Spleen (tissue), 11 donors: ENCODE measurements around the gene MBNL1. TPM values are rescaled to one million over a fixed set of nuclear protein-coding genes. Genes with fewer than 3 reads are reported as not detected.

ENCODE experiments used
- DNase-seq: peaks from one replicate; pipeline ENCODE4 v3.0.0-alpha.2; 2020
- H3K27ac ChIP-seq, 8 donors: fragments of 200-600 bp; sonication (generic) in 7 of 8; 1 replicate in 4 of 8; 2 replicates in 4 of 8; pipeline versions ENCODE4 v1.5.0 to v1.8.0; 2016 to 2021; ENCODE audit warnings: inconsistent platforms in 4 of 8, mild to moderate bottlenecking in 4 of 8, moderate library complexity in 1 of 8
- H3K27me3 ChIP-seq, 7 donors: fragments of 200-600 bp; sonication (generic) in 6 of 7; replicated peaks in 1 of 7; 1 replicate in 4 of 7; 2 replicates in 3 of 7; pipeline versions ENCODE4 v1.5.0 to v1.8.0; 2016 to 2021; ENCODE audit warnings: inconsistent platforms in 3 of 7, mild to moderate bottlenecking in 1 of 7
- H3K36me3 ChIP-seq, 6 donors: fragments of 200-600 bp; sonication (generic) in 5 of 6; 1 replicate in 4 of 6; 2 replicates in 2 of 6; pipeline versions ENCODE4 v1.5.0 to v1.8.0; 2016 to 2021; ENCODE audit warnings: inconsistent platforms in 2 of 6
- H3K4me1 ChIP-seq, 6 donors: fragments of 200-600 bp; sonication (generic) in 5 of 6; 1 replicate in 3 of 6; 2 replicates in 3 of 6; pipeline versions ENCODE4 v1.5.0 to v1.8.0; 2016 to 2021; ENCODE audit warnings: inconsistent platforms in 3 of 6
- H3K4me3 ChIP-seq, 8 donors: fragments of 200-600 bp; sonication (generic) in 7 of 8; 1 replicate in 4 of 8; 2 replicates in 4 of 8; pipeline versions ENCODE4 v1.5.0 to v1.8.0; 2016 to 2021; ENCODE audit warnings: inconsistent platforms in 4 of 8, mild to moderate bottlenecking in 4 of 8, moderate library complexity in 2 of 8
- H3K9me3 ChIP-seq, 8 donors: fragments of 200-600 bp; sonication (generic) in 7 of 8; 1 replicate in 4 of 8; 2 replicates in 4 of 8; pipeline versions ENCODE4 v1.5.0 to v1.8.0; 2016 to 2021; ENCODE audit warnings: inconsistent platforms in 4 of 8
- CTCF ChIP-seq, 11 experiments: fragments of 200-600 bp in 7 of 11; fragments of 450-650 bp in 4 of 11; sonication (generic) in 4 of 11; IDR thresholded peaks in 8 of 11; conservative IDR thresholded peaks in 3 of 11; 1 replicate in 7 of 11; 2 replicates in 4 of 11; pipeline versions ENCODE4 v1.4.0 to v1.8.0; 2016 to 2021; ENCODE audit warnings: antibody characterized with exemption in 11 of 11, inconsistent platforms in 4 of 11, mild to moderate bottlenecking in 1 of 11
- POLR2A ChIP-seq, 3 donors: fragments of 450-650 bp; IDR thresholded peaks; one replicate each; pipeline ENCODE4 v1.5.1; 2017; ENCODE audit warnings: antibody characterized with exemption in 3 of 3, mild to moderate bottlenecking in 1 of 3
- POLR2AphosphoS5 ChIP-seq, 3 donors: sonication (generic); formaldehyde crosslinking; IDR thresholded peaks; one replicate each; pipeline ENCODE4 v1.5.1; 2017; ENCODE audit warnings: antibody characterized with exemption in 3 of 3
- WGBS, 5 donors: extraction: QIAGEN DNeasy Blood & Tissue Kit in 3 of 5; methylation state at CpG; one replicate each; pipeline versions ENCODE4 v1.1.5 to v1.1.7; 2013 to 2018; 5-methylcytosine and 5-hydroxymethylcytosine counted together
- intact Hi-C: fragments of 100-400 bp; cut with DNase I; formaldehyde crosslinking; loops from one replicate; pipeline ENCODE4 v1.15.0; 2023; ENCODE audit warnings: low total_unique reads
- polyA plus RNA-seq, 3 donors: library from polyadenylated mRNA; stranded (reverse); fragments of 200-250 nt; gene quantifications; one replicate each; pipeline ENCODE4 v1.2.1, GENCODE V29; 2013
- total RNA-seq, 7 donors: library from RNA; depleted of rRNA in 3 of 7; stranded (reverse); fragments of >200 nt in 3 of 7; fragmentation: NEBNext Ultra II Directional in 4 of 7; extraction: Animal tissue kit (Norgen Biotek cat#: 25700) in 4 of 7; gene quantifications; one replicate each; pipeline versions ENCODE4 v1.1.0 to v1.2.1, GENCODE V29; 2016 to 2021
- donor health status: healthy with polysubstance abuse.
- donor health status: DM: no; HTN: no; CAD: no; lungs with moderate emphysema.
- donor health status: DM: no; HTN: no; CAD: no.
- donor health status: Bipolar disorder and iron deficiency.
- donor health status: healthy.
- donor health status: DM: no; HTN: no; CAD: no.
- donor health status: DM: yes; HTN: yes; CAD: no.

MBNL1 gene
- total and polyA plus RNA-seq, 10 donors, result 64.7 to 491 (median 296) TPM

DNA sequence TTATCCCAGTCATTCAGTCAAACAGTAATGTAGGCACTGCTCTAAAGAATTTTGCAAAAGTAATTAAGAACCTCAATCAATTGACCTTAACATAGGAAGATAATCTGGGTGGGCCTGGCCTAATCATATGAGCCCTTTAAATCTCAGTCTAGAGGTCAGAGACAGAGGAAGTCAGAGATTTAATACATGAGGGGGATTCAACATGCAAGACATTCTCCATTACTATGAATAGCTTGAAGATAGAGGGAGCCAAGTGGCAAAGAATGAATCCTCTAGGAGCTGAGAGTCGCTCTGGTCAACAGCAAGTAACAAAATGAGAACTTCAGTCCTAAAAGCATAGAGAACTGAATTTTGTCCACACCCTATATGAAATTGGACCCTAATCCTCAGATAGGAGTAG, 39.0 kb upstream of the MBNL1 start:
- 79 to 97% (median 85%) methylated on average over 1 of the region's 1 CpG for WGBS, 5 donors
- TF ChIP-seq POLR2AphosphoS5 (IDR thresholded peaks at IDR 0.05) (no peak), CTCF (IDR thresholded peaks at IDR 0.05 in 8 of 11, conservative IDR thresholded peaks at IDR 0.05 in 3 of 11) (peak in 1 of 11 experiments; percentile 16)
- H3K36me3 ChIP-seq, result no peaks in the 10 kb centered on the region
- intact Hi-C loops, result no loop called here
- DNase-seq, result no peak
- peaks cover 0 to 46% (median 5%) of the 10 kb centered on the region in 6 donors for H3K4me1 ChIP-seq
- H3K4me3 ChIP-seq, result no peak overlapping the region
- H3K27me3 ChIP-seq, result no peaks in the 10 kb centered on the region
- H3K27ac ChIP-seq, result no peak overlapping the region
- H3K9me3 ChIP-seq, result no peaks in the 10 kb centered on the region

DNA sequence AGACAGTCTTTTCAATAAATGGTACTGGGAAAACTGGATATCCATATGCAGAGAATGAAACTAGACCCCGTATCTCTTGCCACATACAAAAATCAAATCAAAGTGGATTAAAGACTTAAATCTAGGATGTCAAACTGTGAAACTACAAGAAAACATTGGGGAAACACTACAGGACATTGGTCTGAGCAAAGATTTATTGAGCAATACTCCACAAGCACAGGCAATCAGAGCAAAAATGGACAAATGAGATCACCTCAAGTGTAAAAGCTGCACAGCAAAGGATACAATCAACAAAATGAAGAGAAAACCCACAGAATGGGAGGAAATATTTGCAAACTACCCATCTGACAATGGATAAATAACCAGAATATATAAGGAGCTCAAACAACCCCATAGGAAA, 38.4 kb upstream of the MBNL1 start:
- WGBS, 5 donors, result 81 to 95% (median 88%) methylated on average over 1 of the region's 1 CpG
- H3K36me3 ChIP-seq, result no peaks in the 10 kb centered on the region
- H3K9me3 ChIP-seq, result no peaks in the 10 kb centered on the region
- no peak for DNase-seq
- TF ChIP-seq POLR2A (IDR thresholded peaks at IDR 0.05) (no peak), POLR2AphosphoS5 (IDR thresholded peaks at IDR 0.05) (no peak), CTCF (IDR thresholded peaks at IDR 0.05 in 8 of 11, conservative IDR thresholded peaks at IDR 0.05 in 3 of 11) (no peak)
- H3K4me1 ChIP-seq, result peaks cover 0 to 44% (median 3%) of the 10 kb centered on the region in 6 donors
- no peaks in the 10 kb centered on the region for H3K27me3 ChIP-seq
- H3K27ac ChIP-seq, result no peak overlapping the region
- H3K4me3 ChIP-seq, result no peak overlapping the region
- intact Hi-C loops, result no loop called here

DNA sequence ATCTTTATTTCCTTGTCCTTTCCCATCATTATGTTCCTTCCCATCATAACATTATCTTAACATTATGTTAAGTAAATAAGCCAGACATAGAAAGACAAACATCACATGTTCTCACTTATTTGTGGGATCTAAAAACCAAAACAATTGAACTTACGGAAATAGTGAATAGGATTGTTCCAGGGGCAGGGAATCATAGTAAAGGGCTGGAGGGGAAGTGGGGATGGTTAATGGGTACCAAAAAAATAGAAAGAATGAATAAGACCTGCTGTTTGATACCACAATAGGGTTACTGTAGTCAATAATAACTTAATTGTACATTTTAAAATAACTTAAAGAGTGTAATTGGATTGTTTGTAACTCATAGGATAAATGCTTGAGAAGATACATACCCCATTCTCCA, 36.7 kb upstream of the MBNL1 start:
- intact Hi-C loops, result no loop called here

DNA sequence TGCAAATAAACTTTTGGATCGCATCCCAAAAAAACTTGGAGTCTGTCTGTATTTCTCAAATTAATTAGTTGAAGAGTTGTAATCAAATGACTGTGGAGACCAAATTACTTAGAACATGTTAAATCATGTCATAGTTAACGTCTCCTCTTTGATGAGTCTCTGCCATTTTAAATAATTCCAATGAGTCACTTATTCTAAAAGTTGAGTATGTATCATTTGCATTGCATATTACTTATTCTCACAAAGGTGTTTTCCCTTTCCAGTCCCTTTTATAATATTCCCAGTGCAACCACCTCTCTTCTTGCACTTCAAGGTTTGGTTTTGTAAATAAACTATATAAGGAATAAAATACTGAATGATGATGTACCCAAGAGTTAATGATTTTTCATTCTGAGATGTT, 36.0 kb upstream of the MBNL1 start:
- 72 to 91% (median 85%) methylated on average over 2 of the region's 2 CpGs for WGBS, 5 donors
- Histone ChIP-seq H3K4me3 (no peak overlapping the region), H3K27me3 (no peaks in the 10 kb centered on the region), H3K27ac (no peak overlapping the region), H3K9me3 (no peaks in the 10 kb centered on the region), H3K4me1 (peaks cover 0 to 50% (median 12%) of the 10 kb centered on the region in 6 donors), H3K36me3 (no peaks in the 10 kb centered on the region)
- TF ChIP-seq POLR2A (IDR thresholded peaks at IDR 0.05) (no peak), CTCF (IDR thresholded peaks at IDR 0.05 in 8 of 11, conservative IDR thresholded peaks at IDR 0.05 in 3 of 11) (no peak), POLR2AphosphoS5 (IDR thresholded peaks at IDR 0.05) (no peak)
- intact Hi-C loops, result no loop called here
- DNase-seq, result no peak

More for the DNA sequence above, 36.7 kb upstream of the MBNL1 start:
- TF ChIP-seq CTCF (IDR thresholded peaks at IDR 0.05 in 8 of 11, conservative IDR thresholded peaks at IDR 0.05 in 3 of 11), result no peak
- no peak for TF ChIP-seq POLR2AphosphoS5 (IDR thresholded peaks at IDR 0.05)
- no peak for TF ChIP-seq POLR2A (IDR thresholded peaks at IDR 0.05)
- H3K27ac ChIP-seq, result no peak overlapping the region
- H3K9me3 ChIP-seq, result no peaks in the 10 kb centered on the region
- DNase-seq, result no peak
- no peaks in the 10 kb centered on the region for H3K36me3 ChIP-seq
- H3K4me3 ChIP-seq, result no peak overlapping the region
- WGBS, 5 donors, result 95 to 100% (median 98%) methylated on average over 1 of the region's 1 CpG
- H3K4me1 ChIP-seq, result peaks cover 0 to 49% (median 12%) of the 10 kb centered on the region in 6 donors
- H3K27me3 ChIP-seq, result no peaks in the 10 kb centered on the region
